OCI-M1 (cell line): Measurements from ENCODE around the gene ATP10B.
A peak's percentile ranks its signal among the peaks of the same experiment; 100 is the strongest.
"Not testable (repeated sequence)": the region's sequence is repeated elsewhere in the genome, so short reads cannot be mapped to it uniquely, and the experiment has no call there.

Source experiments
- DNase-seq: peaks from one replicate; lab custom pipeline; 2025; lab: John Stamatoyannopoulos, UW

Gene ATP10B

GRCh38 chr5:160750938-160751657 lies 100.9 kb downstream of the ATP10B start:
- peak; percentile 38 for DNase-seq

GRCh38 chr5:160749682-160750081 lies 102.3 kb downstream of the ATP10B start:
- DNase-seq, result no peak

GRCh38 chr5:160749026-160749425 lies 103.0 kb downstream of the ATP10B start:
- DNase-seq, result no peak

GRCh38 chr5:160747987-160748386 lies 104.0 kb downstream of the ATP10B start:
- no peak for DNase-seq

GRCh38 chr5:160747559-160747958 lies 104.5 kb downstream of the ATP10B start:
- no peak for DNase-seq

- DNase-seq, result no peak
Measured at GRCh38 chr5:160744268-160745101, 107.5 kb downstream of the ATP10B start.

GRCh38 chr5:160743027-160743426 lies 109.0 kb downstream of the ATP10B start:
- DNase-seq, result no peak

- no peak for DNase-seq
Measured at GRCh38 chr5:160742446-160742845, 109.6 kb downstream of the ATP10B start.

GRCh38 chr5:160727296-160727997 lies 124.6 kb downstream of the ATP10B start:
- DNase-seq, result no peak

- DNase-seq, result no peak
Measured at GRCh38 chr5:160726721-160727120, 125.3 kb downstream of the ATP10B start.

GRCh38 chr5:160720822-160721221 lies 131.2 kb downstream of the ATP10B start:
- no peak for DNase-seq

GRCh38 chr5:160715508-160715907 lies 136.5 kb downstream of the ATP10B start:
- DNase-seq, result not testable (repeated sequence)

- DNase-seq, result no peak
Measured at GRCh38 chr5:160703547-160704189, 148.3 kb downstream of the ATP10B start.

GRCh38 chr5:160702934-160703333 lies 149.1 kb downstream of the ATP10B start:
- no peak for DNase-seq

- no peak for DNase-seq
Measured at GRCh38 chr5:160702311-160702803, 149.7 kb downstream of the ATP10B start.

- DNase-seq, result no peak
Measured at GRCh38 chr5:160701403-160701802, 150.6 kb downstream of the ATP10B start.

GRCh38 chr5:160699301-160699700 lies 152.7 kb downstream of the ATP10B start:
- DNase-seq, result no peak

- no peak for DNase-seq
Measured at GRCh38 chr5:160697281-160697680, 154.7 kb downstream of the ATP10B start.

GRCh38 chr5:160694896-160695295 lies 157.1 kb downstream of the ATP10B start:
- DNase-seq, result no peak

- DNase-seq, result peak; percentile 24
Measured at GRCh38 chr5:160693831-160694465, 158.1 kb downstream of the ATP10B start.

- peak; percentile 14 for DNase-seq
Measured at GRCh38 chr5:160692271-160692670, 159.7 kb downstream of the ATP10B start.
